T-cell (primary cell): ENCODE data around the gene ZC3HAV1L. TPM values are rescaled to one million over a fixed set of nuclear protein-coding genes. Genes with fewer than 3 reads are reported as not detected.
"Not testable (repeated sequence)": the region's sequence is repeated elsewhere in the genome, so short reads cannot be mapped to it uniquely, and the experiment has no call there.

Experiments
- ATAC-seq, 4 experiments: fragments of 200-7000 bp in 3 of 4; fragments of 150-1000 bp in 1 of 4; cut with Tn5 transposase; replicated peaks in 1 of 4; 1 replicate in 3 of 4; 2 replicates in 1 of 4; pipeline ENCODE4 v1.10.0; 2021; ENCODE audit warnings: moderate library complexity in 3 of 4, mild to moderate bottlenecking in 2 of 4, moderate number of reproducible peaks in 1 of 4
- CTCF ChIA-PET, 2 donors: fragments of 300-600 bp; sonication (Branson Sonifier 250); formaldehyde crosslinking; loops; one replicate each; lab custom pipeline; 2022; ENCODE audit warnings: antibody characterized with exemption in 2 of 2; lab: Charles Lee
- POLR2A ChIA-PET, 2 donors: fragments of 300-600 bp; sonication (Branson Sonifier 250); formaldehyde crosslinking; loops; one replicate each; lab custom pipeline; 2022; ENCODE audit warnings: antibody characterized with exemption in 2 of 2; lab: Charles Lee
- DNase-seq, 35 experiments: peaks; one replicate each; pipeline versions ENCODE4 v3.0.0 to v3.0.0-alpha.2; 2013 to 2023
- H3K27ac ChIP-seq: one replicate; pipeline ENCODE4 v1.5.1; 2013; ENCODE audit warnings: low read length
- H3K27me3 ChIP-seq, 2 experiments: replicated peaks in 1 of 2; 1 replicate in 1 of 2; 2 replicates in 1 of 2; pipeline versions ENCODE4 v1.6.1 to v1.7.0; 2013; ENCODE audit warnings: low read length in 1 of 2, mixed read lengths in 1 of 2; ENCODE audit not compliant: control insufficient read depth in 2 of 2, insufficient read depth in 2 of 2; ENCODE audit errors: extremely low read depth in 1 of 2
- H3K36me3 ChIP-seq, 2 donors: 1 replicate in 1 of 2; 2 replicates in 1 of 2; pipeline versions ENCODE4 v1.6.1 to v1.7.0; 2013; ENCODE audit warnings: low read length in 1 of 2; ENCODE audit not compliant: control insufficient read depth in 2 of 2, insufficient read depth in 1 of 2; ENCODE audit errors: extremely low read depth in 1 of 2
- H3K4me1 ChIP-seq, 2 experiments: 1 replicate in 1 of 2; 2 replicates in 1 of 2; pipeline versions ENCODE4 v1.6.1 to v1.7.0; 2013; ENCODE audit warnings: low read length in 2 of 2, mixed read lengths in 1 of 2; ENCODE audit not compliant: insufficient read depth in 2 of 2, control insufficient read depth in 1 of 2; ENCODE audit errors: extremely low read depth in 1 of 2
- H3K4me3 ChIP-seq, 2 donors: 1 replicate in 1 of 2; 2 replicates in 1 of 2; pipeline versions ENCODE4 v1.5.1 to v1.7.0; 2013; ENCODE audit warnings: mild to moderate bottlenecking in 2 of 2, low read length in 1 of 2, moderate library complexity in 1 of 2; ENCODE audit not compliant: control insufficient read depth in 1 of 2; ENCODE audit errors: extremely low read depth in 1 of 2
- H3K9me3 ChIP-seq: 2 replicates; pipeline ENCODE4 v1.7.0; 2013
- H3K27ac Mint-ChIP-seq, 2 donors: one replicate each; pipeline ENCODE4 v1.8.0; 2020 to 2021; ENCODE audit warnings: mild to moderate bottlenecking in 2 of 2, mixed read lengths in 2 of 2
- H3K27me3 Mint-ChIP-seq, 2 donors: one replicate each; pipeline ENCODE4 v1.8.0; 2021 to 2022; ENCODE audit warnings: mixed read lengths in 2 of 2
- H3K36me3 Mint-ChIP-seq: one replicate; pipeline ENCODE4 v1.8.0; 2021; ENCODE audit warnings: mixed read lengths
- H3K4me1 Mint-ChIP-seq, 3 donors: one replicate each; pipeline ENCODE4 v1.8.0; 2020 to 2022; ENCODE audit warnings: mixed read lengths in 3 of 3, mild to moderate bottlenecking in 1 of 3
- H3K4me3 Mint-ChIP-seq, 3 donors: one replicate each; pipeline ENCODE4 v1.8.0; 2020 to 2022; ENCODE audit warnings: mild to moderate bottlenecking in 3 of 3, mixed read lengths in 3 of 3, moderate library complexity in 3 of 3
- H3K9me3 Mint-ChIP-seq, 3 donors: one replicate each; pipeline ENCODE4 v1.8.0; 2020 to 2022; ENCODE audit warnings: mixed read lengths in 3 of 3
- WGBS: methylation state at CpG from one replicate; pipeline ENCODE4 v1.1.5; 2013; ENCODE audit warnings: missing lambda C conversion rate; ENCODE audit not compliant: insufficient coverage; 5-methylcytosine and 5-hydroxymethylcytosine counted together
- total RNA-seq, 35 experiments: library from RNA in 6 of 35; stranded (reverse) in 6 of 35; fragments of 120-200 nt in 1 of 35; gene quantifications; one replicate each; pipeline versions ENCODE4 v1.2.1 to v1.2.4 and lab custom pipeline; 2013 to 2026

The ZC3HAV1L gene
- total RNA-seq, 5 donors from 2014 or later (not counting 1 experiment from before 2014, with no cell fraction given) = 1.2 to 7.6 (median 5.1) TPM

- POLR2A ChIA-PET = interaction anchor here in 1 of 2 donors (0.8 kb wide), 1 partner anchor 166 kb away, joined by 3 read pairs; no protein-coding TSS in a partner anchor
- H3K27ac Mint-ChIP-seq, H3K36me3 Mint-ChIP-seq, DNase-seq, H3K9me3 Mint-ChIP-seq, ATAC-seq, H3K4me1 ChIP-seq, H3K9me3 ChIP-seq, H3K36me3 ChIP-seq, H3K4me3 ChIP-seq, H3K4me3 Mint-ChIP-seq, H3K27ac ChIP-seq, CTCF ChIA-PET: not testable (repeated sequence)
- WGBS = 91% methylated on average over 6 of the region's 11 CpGs
- peaks cover 43 to 45% of the 10 kb centered on the region in 2 donors for H3K27me3 Mint-ChIP-seq
- H3K27me3 ChIP-seq = peaks cover 0 to 42% of the 10 kb centered on the region in 2 experiments
- peaks cover 8 to 10% (median 9%) of the 10 kb centered on the region in 3 donors for H3K4me1 Mint-ChIP-seq
Observed at GRCh38 chr7:138976161-138976560, 59.7 kb downstream of the ZC3HAV1L start.

Other genes starting within 250 kb of the ZC3HAV1L start
- not detected for gene TMEM213, start 238.0 kb downstream of the ZC3HAV1L start, total RNA-seq
- not detected for gene ATP6V0A4, start 237.8 kb downstream of the ZC3HAV1L start, total RNA-seq
- gene KIAA1549, start 54.7 kb downstream of the ZC3HAV1L start, total RNA-seq = under 1 TPM; 0.05 to 0.29 (median 0.15) TPM
- 100 to 1,000 TPM; 148 to 201 (median 155) TPM for gene ZC3HAV1, start 73.7 kb upstream of the ZC3HAV1L start, total RNA-seq
- 10 to 100 TPM; 16.1 to 21.7 (median 17.7) TPM for gene UBN2, start 195.2 kb upstream of the ZC3HAV1L start, total RNA-seq